T-helper 1 cell treated with Interleukin-12 subunit alpha and Interleukin-12 subunit beta and Interleukin-4 antibody, amounts not matched to agents 30 μg/mL and 1 μg/mL, for 36 hours (primary cell): ENCODE measurements around the gene SLC6A20.
"Not testable (repeated sequence)": the region's sequence is repeated elsewhere in the genome, so short reads cannot be mapped to it uniquely, and the experiment has no call there.

Experiments
- H3K27ac Mint-ChIP-seq: one replicate; pipeline ENCODE4 v1.8.0; 2021; ENCODE audit warnings: mild to moderate bottlenecking, mixed read lengths
- H3K27me3 Mint-ChIP-seq: one replicate; pipeline ENCODE4 v1.8.0; 2021; ENCODE audit warnings: low read depth, mixed read lengths
- H3K36me3 Mint-ChIP-seq: one replicate; pipeline ENCODE4 v1.8.0; 2021; ENCODE audit warnings: low read depth, mixed read lengths
- H3K4me1 Mint-ChIP-seq: one replicate; pipeline ENCODE4 v1.8.0; 2021; ENCODE audit warnings: low read depth, mixed read lengths
- H3K4me3 Mint-ChIP-seq: one replicate; pipeline ENCODE4 v1.8.0; 2021; ENCODE audit warnings: mild to moderate bottlenecking, moderate library complexity, mixed read lengths
- H3K9me3 Mint-ChIP-seq: one replicate; pipeline ENCODE4 v1.8.0; 2021; ENCODE audit warnings: mixed read lengths

Gene SLC6A20

GRCh38 chr3:45763303-45763675 is 33.0 kb downstream of the SLC6A20 start:
- peaks cover 4% of the 10 kb centered on the region for H3K4me1 Mint-ChIP-seq
- peaks cover 6% of the 10 kb centered on the region for H3K9me3 Mint-ChIP-seq
- H3K27ac Mint-ChIP-seq = no peak overlapping the region
- peaks cover 1% of the 10 kb centered on the region for H3K36me3 Mint-ChIP-seq
- no peak overlapping the region for H3K4me3 Mint-ChIP-seq
- H3K27me3 Mint-ChIP-seq = peaks cover 28% of the 10 kb centered on the region

GRCh38 chr3:45762647-45763302 is 33.6 kb downstream of the SLC6A20 start:
- H3K4me3 Mint-ChIP-seq = no peak overlapping the region
- no peak overlapping the region for H3K27ac Mint-ChIP-seq
- peaks cover 4% of the 10 kb centered on the region for H3K4me1 Mint-ChIP-seq
- H3K9me3 Mint-ChIP-seq = peaks cover 6% of the 10 kb centered on the region
- peaks cover 23% of the 10 kb centered on the region for H3K27me3 Mint-ChIP-seq
- H3K36me3 Mint-ChIP-seq = peaks cover 1% of the 10 kb centered on the region

- H3K27ac Mint-ChIP-seq = no peak overlapping the region
Observed at GRCh38 chr3:45761831-45762230, 34.5 kb downstream of the SLC6A20 start.

DNA sequence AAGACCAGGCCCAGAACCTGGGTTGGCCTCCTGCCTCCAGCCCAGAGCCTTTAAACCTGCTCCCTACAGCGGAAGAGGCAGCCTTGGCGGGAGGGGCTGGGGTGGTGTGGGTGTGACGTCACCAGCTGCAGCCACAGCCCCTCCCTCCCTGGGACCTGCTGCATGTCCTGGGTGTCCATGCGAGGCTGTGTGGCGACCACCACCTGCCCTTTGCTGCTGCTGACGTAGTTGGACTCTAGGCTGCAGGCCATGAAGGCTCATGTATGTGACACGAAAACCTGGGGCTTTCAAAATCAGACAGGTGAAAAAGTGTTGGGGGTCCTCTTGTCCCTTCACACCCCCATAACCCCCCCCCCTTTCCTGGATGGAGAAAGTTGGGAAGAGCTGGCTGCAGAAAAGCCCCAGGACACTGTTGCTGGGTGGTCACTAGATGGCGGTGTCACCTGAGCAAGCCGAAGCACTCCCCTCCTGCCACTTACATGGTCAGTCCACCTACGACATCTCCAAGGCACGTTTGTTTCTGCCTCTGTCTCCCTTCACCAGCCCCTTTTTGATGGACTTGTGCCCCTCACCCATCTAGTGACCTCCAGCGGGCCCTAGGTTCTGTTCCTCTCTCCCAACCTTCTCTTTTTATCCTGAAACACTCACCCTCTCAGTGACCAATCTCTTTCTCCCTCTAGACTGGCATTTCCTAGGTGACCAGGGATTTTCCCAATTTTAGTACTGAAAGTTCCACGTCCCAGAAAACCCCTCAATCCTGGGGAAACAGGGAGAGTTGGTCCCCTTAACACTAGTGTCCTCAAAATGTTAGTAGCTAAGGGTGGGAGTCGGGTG is 35.2 kb downstream of the SLC6A20 start:
- Mint-ChIP-seq H3K4me1 (peaks cover 4% of the 10 kb centered on the region), H3K27ac (no peak overlapping the region), H3K36me3 (no peaks in the 10 kb centered on the region), H3K4me3 (no peak overlapping the region), H3K27me3 (peaks cover 10% of the 10 kb centered on the region), H3K9me3 (no peaks in the 10 kb centered on the region)

More at GRCh38 chr3:45761831-45762230, 34.5 kb downstream of the SLC6A20 start:
- Mint-ChIP-seq H3K4me1 (peaks cover 4% of the 10 kb centered on the region), H3K9me3 (no peaks in the 10 kb centered on the region), H3K27me3 (peaks cover 16% of the 10 kb centered on the region), H3K36me3 (no peaks in the 10 kb centered on the region), H3K4me3 (no peak overlapping the region)

DNA sequence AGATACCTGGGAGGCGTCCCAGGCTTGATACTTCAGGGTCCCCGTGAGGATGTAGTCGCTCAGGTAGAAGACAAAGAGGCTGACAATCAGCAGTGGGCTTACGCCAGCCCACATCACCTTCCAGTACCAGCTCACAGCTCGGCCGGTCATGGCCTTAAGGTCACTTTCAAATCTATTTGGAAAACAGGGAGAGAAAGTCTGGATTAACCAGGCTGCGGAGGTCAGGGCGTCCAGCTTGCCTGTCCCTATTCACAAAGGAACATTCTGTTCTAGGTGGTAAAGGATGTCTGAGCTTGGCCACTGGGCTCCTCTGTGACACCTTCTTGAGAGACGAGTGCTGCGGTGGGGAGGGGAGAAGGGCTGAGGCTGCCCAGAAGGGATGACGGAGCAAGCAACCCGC is 36.5 kb downstream of the SLC6A20 start:
- Mint-ChIP-seq H3K27ac (no peak overlapping the region), H3K36me3 (no peaks in the 10 kb centered on the region), H3K4me3 (no peak overlapping the region), H3K4me1 (peaks cover 4% of the 10 kb centered on the region), H3K27me3 (peaks cover 6% of the 10 kb centered on the region), H3K9me3 (no peaks in the 10 kb centered on the region)

GRCh38 chr3:45758871-45759270 is 37.5 kb downstream of the SLC6A20 start:
- H3K4me3 Mint-ChIP-seq = no peak overlapping the region
- H3K4me1 Mint-ChIP-seq = peaks cover 4% of the 10 kb centered on the region
- H3K9me3 Mint-ChIP-seq = no peaks in the 10 kb centered on the region
- H3K36me3 Mint-ChIP-seq = no peaks in the 10 kb centered on the region
- H3K27me3 Mint-ChIP-seq = peaks cover 2% of the 10 kb centered on the region
- H3K27ac Mint-ChIP-seq = no peak overlapping the region

GRCh38 chr3:45757141-45757540 is 39.2 kb downstream of the SLC6A20 start:
- not testable (repeated sequence) for H3K4me1 Mint-ChIP-seq

DNA sequence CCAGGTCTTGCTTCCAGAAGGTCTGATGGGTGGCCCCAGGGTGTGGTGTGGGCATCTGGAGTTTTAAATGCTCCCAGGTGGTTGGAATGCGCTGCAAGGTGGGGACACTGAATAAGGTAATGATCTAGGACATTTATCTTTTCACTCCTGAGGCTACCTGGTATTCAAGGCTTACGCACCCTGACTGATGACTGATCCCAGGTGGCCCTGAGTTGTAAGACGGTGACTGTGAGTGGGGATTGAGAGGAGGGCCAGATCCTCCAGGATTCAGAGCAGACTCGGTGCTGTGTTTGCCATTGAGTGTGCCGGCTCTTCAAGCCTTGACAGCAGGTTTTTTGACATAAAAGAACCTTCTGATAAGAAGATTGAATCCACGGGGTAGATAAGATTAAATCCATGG is 40.3 kb downstream of the SLC6A20 start:
- no peak overlapping the region for H3K27ac Mint-ChIP-seq
- H3K4me1 Mint-ChIP-seq = no peaks in the 10 kb centered on the region
- H3K27me3 Mint-ChIP-seq = no peaks in the 10 kb centered on the region
- no peaks in the 10 kb centered on the region for H3K36me3 Mint-ChIP-seq
- H3K9me3 Mint-ChIP-seq = no peaks in the 10 kb centered on the region
- no peak overlapping the region for H3K4me3 Mint-ChIP-seq

More at GRCh38 chr3:45757141-45757540, 39.2 kb downstream of the SLC6A20 start:
- not testable (repeated sequence) for H3K4me3 Mint-ChIP-seq, H3K27me3 Mint-ChIP-seq, H3K9me3 Mint-ChIP-seq, H3K36me3 Mint-ChIP-seq, H3K27ac Mint-ChIP-seq

DNA sequence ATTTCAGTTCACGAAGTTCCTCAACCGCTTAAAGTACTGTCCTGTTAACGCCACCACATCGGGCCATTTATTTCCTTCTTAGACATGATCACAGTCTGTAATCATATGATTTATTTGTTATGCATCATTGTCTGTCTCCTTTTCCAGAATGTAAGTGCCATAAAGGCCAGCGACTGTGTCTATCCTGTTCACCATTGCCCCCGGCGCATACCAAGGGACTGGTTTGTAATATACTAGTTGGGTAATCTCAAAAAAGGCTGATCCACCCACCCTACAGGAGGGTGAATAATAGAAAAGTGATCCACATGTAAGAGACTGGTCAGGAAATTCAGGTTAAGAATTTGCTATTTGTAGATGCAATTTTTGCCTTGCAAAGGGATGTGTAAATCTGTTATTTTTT is 41.9 kb downstream of the SLC6A20 start:
- H3K27me3 Mint-ChIP-seq = no peaks in the 10 kb centered on the region
- no peaks in the 10 kb centered on the region for H3K4me1 Mint-ChIP-seq
- no peaks in the 10 kb centered on the region for H3K9me3 Mint-ChIP-seq
- H3K27ac Mint-ChIP-seq = no peak overlapping the region
- H3K36me3 Mint-ChIP-seq = no peaks in the 10 kb centered on the region
- H3K4me3 Mint-ChIP-seq = no peak overlapping the region

DNA sequence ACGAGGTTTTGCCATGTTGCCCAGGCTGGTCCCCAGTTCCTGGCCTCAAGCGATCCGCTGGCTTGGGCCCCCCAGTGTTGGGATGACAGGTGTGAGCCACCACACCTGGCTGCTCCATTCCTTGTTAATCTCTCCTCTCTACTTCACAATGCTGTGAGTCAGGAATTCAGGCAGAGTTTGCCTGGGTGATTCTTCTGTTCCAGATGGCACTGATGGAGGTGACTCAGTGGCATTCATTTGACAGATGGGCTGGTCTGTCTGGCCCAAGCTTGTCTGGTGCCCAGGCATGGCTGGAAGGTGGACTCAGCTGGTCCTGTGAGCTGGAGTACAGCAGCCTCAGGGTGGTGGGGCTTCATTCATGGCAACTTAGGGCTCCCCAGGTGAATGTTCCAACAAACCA is 43.2 kb downstream of the SLC6A20 start:
- H3K9me3 Mint-ChIP-seq = no peaks in the 10 kb centered on the region
- no peaks in the 10 kb centered on the region for H3K4me1 Mint-ChIP-seq
- no peak overlapping the region for H3K27ac Mint-ChIP-seq
- H3K4me3 Mint-ChIP-seq = no peak overlapping the region
- no peaks in the 10 kb centered on the region for H3K27me3 Mint-ChIP-seq
- H3K36me3 Mint-ChIP-seq = peaks cover 1% of the 10 kb centered on the region

DNA sequence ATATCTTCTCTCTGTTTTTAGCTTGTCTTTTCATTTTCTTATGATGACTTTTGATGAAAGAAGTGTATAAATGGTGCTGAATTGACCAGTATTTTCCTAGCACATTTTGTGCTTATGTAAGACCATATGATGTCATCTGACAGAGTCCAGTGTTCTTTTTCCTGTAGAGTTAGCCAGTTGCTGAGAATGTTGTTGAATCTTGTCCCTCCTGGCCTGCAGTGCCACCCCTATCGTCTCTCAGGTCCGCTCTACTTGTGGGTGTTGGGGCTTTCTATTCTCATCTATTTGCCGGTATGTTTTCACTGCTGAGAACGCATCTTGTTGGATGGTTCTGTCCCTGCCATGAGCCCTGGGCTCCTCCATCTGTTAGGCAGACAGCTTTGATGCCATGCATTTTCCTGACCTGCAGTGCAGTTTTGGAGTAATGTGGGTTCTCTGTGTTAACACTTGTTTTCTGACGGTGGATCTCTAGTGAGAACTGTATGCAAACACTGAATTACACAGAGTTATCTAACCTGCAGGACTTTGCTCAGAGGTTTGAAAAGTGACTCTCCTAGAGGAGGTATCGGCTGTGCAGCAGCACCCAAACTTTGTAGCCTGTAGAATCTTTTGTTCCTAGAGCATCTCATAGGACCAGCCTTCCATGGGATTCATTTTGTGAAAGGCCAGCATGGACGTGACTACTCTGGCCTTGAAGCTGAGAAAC is 44.6 kb downstream of the SLC6A20 start:
- H3K27ac Mint-ChIP-seq = no peak overlapping the region
- H3K9me3 Mint-ChIP-seq = no peaks in the 10 kb centered on the region
- H3K27me3 Mint-ChIP-seq = no peaks in the 10 kb centered on the region
- H3K4me1 Mint-ChIP-seq = no peaks in the 10 kb centered on the region
- H3K4me3 Mint-ChIP-seq = no peak overlapping the region
- H3K36me3 Mint-ChIP-seq = peaks cover 3% of the 10 kb centered on the region

DNA sequence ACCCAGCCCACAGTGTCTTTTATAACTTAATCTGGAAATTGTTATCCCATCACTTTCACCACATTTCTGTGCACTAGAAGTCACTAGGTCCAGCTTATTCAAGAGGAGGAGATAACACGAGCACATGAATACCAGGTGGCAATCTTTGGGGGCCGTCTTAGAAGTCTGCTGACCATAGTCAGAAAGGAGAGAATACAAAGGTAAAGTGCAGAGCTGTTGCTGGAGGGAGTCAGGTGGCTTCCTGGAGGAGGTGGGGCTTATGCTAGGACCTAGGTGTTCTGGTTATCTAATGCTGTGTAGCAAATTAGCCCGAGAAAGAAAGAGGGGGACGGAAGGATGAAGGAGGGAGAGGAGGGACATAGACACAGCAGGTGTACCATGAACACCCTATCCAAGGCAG is 46.5 kb downstream of the SLC6A20 start:
- Mint-ChIP-seq H3K27me3 (no peaks in the 10 kb centered on the region), H3K27ac (no peak overlapping the region), H3K36me3 (peaks cover 4% of the 10 kb centered on the region), H3K4me1 (no peaks in the 10 kb centered on the region), H3K9me3 (no peaks in the 10 kb centered on the region), H3K4me3 (no peak overlapping the region)

- H3K36me3 Mint-ChIP-seq, H3K27me3 Mint-ChIP-seq, H3K4me1 Mint-ChIP-seq, H3K4me3 Mint-ChIP-seq, H3K27ac Mint-ChIP-seq, H3K9me3 Mint-ChIP-seq: not testable (repeated sequence)
Observed at GRCh38 chr3:45749036-45749600, 47.2 kb downstream of the SLC6A20 start.

GRCh38 chr3:45748068-45748467 is 48.3 kb downstream of the SLC6A20 start:
- H3K9me3 Mint-ChIP-seq = no peaks in the 10 kb centered on the region
- no peak overlapping the region for H3K27ac Mint-ChIP-seq
- H3K4me1 Mint-ChIP-seq = no peaks in the 10 kb centered on the region
- peaks cover 4% of the 10 kb centered on the region for H3K36me3 Mint-ChIP-seq
- H3K27me3 Mint-ChIP-seq = no peaks in the 10 kb centered on the region
- H3K4me3 Mint-ChIP-seq = no peak overlapping the region
